Prostate gland (tissue), 2 donors: ENCODE results near the gene ZNF688. TPM values are rescaled to one million over a fixed set of nuclear protein-coding genes. Genes with fewer than 3 reads are reported as not detected.

Experiments used
- DNase-seq: peaks from one replicate; pipeline ENCODE4 v3.0.0-alpha.2; 2019; ENCODE audit warnings: low spot score
- H3K27ac ChIP-seq, 2 donors: fragments of 200-600 bp; sonication (generic); 2 replicates each; pipeline ENCODE4 v1.5.1; 2017 to 2019
- H3K27me3 ChIP-seq: fragments of 200-600 bp; sonication (generic); replicated peaks from 2 replicates; pipeline ENCODE4 v1.5.1; 2019; ENCODE audit not compliant: insufficient read depth
- H3K36me3 ChIP-seq, 2 donors: fragments of 200-600 bp; sonication (generic); 1 replicate in 1 of 2; 2 replicates in 1 of 2; pipeline versions ENCODE4 v1.5.1 to v1.8.1; 2017 to 2019
- H3K4me1 ChIP-seq: fragments of 200-600 bp; sonication (generic); replicated peaks from 2 replicates; pipeline ENCODE4 v1.5.1; 2019
- H3K4me3 ChIP-seq, 2 donors: fragments of 200-600 bp; sonication (generic); 2 replicates each; pipeline ENCODE4 v1.5.1; 2017 to 2019
- H3K9me3 ChIP-seq: fragments of 200-600 bp; sonication (generic); 2 replicates; pipeline ENCODE4 v1.5.1; 2017
- POLR2A ChIP-seq: fragments of 450-650 bp; IDR thresholded peaks from one replicate; pipeline ENCODE4 v1.6.1; 2016; ENCODE audit warnings: antibody characterized with exemption, mild to moderate bottlenecking
- POLR2AphosphoS5 ChIP-seq: sonication (generic); formaldehyde crosslinking; IDR thresholded peaks from one replicate; pipeline ENCODE4 v1.6.1; 2017; ENCODE audit warnings: antibody characterized with exemption
- WGBS: methylation state at CpG from one replicate; pipeline ENCODE4 v1.1.5; 2018; 5-methylcytosine and 5-hydroxymethylcytosine counted together
- intact Hi-C: fragments of 100-400 bp; cut with DNase I; formaldehyde crosslinking; loops from one replicate; pipeline ENCODE4 v1.14.2; 2022
- total RNA-seq, 2 donors: library from RNA; depleted of rRNA; stranded (reverse); fragments of >200 nt; gene quantifications; one replicate each; pipeline ENCODE4 v1.1.0, GENCODE V29; 2016
- TF ChIP-seq, protein P1 (sequence below), 4 experiments: fragments of 200-600 bp in 2 of 4; fragments of 450-650 bp in 2 of 4; sonication (generic) in 2 of 4; IDR thresholded peaks; 1 replicate in 3 of 4; 2 replicates in 1 of 4; pipeline ENCODE4 v1.5.1; 2016 to 2019; ENCODE audit warnings: antibody characterized with exemption in 4 of 4, mild to moderate bottlenecking in 2 of 4, moderate library complexity in 2 of 4

The ZNF688 gene
- total RNA-seq, 2 donors from 2014 or later, result 20.4 to 21.5 TPM

DNA sequence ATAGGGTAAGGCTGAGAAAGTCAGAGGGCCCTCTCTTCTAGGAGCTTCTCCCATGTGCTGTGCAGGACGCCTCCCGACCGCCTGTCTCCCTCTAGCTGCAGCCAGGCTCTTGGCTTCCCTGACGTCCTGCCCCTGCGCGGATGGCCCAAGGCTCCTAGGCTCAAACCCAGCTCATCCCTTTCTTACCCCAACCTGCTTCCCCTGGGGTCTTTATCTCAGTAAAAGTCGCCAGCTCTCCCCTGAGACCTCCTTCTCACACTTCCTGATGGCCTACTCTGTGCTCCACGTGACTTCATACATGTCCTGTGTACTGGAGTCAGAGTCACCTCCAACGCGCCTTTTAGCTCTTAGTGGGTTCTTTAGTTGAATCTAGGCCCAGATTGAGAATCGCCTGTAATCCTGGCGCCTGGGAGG is 35.7 kb downstream of the ZNF688 start:
- TF ChIP-seq POLR2AphosphoS5 (peak; percentile 56), POLR2A (peak; percentile 18)
- TF ChIP-seq, protein P1, sequence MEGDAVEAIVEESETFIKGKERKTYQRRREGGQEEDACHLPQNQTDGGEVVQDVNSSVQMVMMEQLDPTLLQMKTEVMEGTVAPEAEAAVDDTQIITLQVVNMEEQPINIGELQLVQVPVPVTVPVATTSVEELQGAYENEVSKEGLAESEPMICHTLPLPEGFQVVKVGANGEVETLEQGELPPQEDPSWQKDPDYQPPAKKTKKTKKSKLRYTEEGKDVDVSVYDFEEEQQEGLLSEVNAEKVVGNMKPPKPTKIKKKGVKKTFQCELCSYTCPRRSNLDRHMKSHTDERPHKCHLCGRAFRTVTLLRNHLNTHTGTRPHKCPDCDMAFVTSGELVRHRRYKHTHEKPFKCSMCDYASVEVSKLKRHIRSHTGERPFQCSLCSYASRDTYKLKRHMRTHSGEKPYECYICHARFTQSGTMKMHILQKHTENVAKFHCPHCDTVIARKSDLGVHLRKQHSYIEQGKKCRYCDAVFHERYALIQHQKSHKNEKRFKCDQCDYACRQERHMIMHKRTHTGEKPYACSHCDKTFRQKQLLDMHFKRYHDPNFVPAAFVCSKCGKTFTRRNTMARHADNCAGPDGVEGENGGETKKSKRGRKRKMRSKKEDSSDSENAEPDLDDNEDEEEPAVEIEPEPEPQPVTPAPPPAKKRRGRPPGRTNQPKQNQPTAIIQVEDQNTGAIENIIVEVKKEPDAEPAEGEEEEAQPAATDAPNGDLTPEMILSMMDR (IDR thresholded peaks at IDR 0.05), result peak; percentile 35 to 88 (median 71)
- H3K4me1 ChIP-seq, result peaks cover 10% of the 10 kb centered on the region
- H3K9me3 ChIP-seq, result no peaks in the 10 kb centered on the region
- DNase-seq, result peak; percentile 78
- peak overlapping the region; percentile 90 to 94 for H3K27ac ChIP-seq
- no peaks in the 10 kb centered on the region for H3K27me3 ChIP-seq
- peak overlapping the region; percentile 51 to 57 for H3K4me3 ChIP-seq
- intact Hi-C loops, result loop anchor here (2.0 kb wide), 1 partner anchor 23 kb away; the partner anchor contains the start of gene ZNF764
- 27% methylated on average over 12 of the region's 12 CpGs for WGBS
- no peaks in the 10 kb centered on the region for H3K36me3 ChIP-seq

DNA sequence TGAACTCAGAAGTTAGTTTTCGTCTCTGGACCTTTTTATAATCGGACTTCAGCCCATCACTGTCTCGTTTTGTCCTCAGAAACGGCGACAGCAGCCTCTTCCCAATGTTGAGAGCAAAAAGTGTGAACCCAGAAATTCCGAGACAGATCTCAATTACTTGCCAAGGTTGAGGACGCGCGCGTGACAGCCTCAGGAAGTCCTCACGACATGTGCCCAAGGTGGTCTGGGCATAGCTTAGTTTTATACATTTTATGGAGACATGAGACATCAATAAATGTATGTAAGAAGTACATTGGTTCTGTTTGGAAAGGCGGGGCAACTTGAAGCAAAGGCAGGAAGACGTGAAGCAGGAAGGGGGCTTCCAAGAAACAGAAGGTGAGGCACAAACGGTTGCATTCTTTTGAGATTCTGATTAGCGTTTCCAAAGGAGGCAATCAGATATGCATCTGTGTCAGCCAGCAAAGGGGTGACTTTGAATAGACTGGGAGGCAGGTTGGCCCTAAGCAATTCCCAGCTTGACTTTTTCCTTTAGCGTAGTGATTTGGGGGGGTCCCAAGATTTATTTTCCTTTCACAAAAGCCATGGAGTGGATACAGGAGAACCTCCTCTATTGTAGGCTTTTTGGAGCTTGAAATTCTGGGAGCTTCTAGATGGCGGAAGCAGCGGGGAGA is 36.3 kb downstream of the ZNF688 start:
- intact Hi-C loops, result loop anchor here (2.0 kb wide), 1 partner anchor 24 kb away; the partner anchor contains the start of gene ZNF764
- under 1% methylated on average over 18 of the region's 18 CpGs for WGBS

DNA sequence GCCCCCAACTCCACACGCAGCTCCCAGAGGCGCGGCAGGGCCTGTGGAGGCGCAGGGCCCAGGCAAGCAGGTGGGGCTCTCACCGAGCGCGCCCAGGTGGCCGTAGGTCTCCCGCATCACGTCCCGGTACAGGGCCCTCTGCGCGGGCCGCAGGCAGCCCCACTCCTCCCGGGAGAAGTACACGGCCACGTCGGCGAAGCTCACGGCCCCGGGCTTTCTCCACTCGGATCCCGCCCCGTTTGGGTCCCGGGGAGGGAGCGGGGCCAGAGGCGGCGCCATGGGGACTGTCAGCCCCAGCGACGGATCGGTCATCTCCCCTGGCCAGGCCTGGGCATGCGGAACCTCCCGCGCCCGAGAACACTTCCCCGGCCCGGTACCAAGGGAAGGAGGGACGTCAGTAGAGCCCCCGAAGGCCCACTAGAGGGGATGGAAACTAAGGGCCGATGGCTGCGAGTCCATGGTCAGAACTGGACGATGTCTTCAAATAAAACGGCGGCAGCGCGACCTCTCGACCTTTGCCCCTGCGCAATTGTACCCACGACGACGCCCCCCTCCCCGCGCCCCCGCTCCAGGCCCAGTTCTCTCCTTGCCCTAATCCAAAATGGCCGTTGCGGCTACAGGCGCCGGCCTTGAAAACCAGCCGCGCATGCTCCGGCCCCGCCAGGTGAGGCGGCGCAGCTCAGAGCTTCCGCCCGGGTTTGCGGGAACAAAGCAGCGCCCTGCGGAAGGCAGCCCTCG is 37.0 kb downstream of the ZNF688 start, which contains the start of gene ZNF747:
ZNF747 (minus strand) TSS at position 491 of the 738 bp plus-strand sequence; CDS start at position 312, 179 bp downstream.
- peak; percentile 89 for DNase-seq
- Histone ChIP-seq H3K4me3 (peak within 1 kb of the TSS; percentile 51 to 57), H3K4me1 (peaks cover 10% of the 10 kb centered on the region), H3K9me3 (no peaks in the 10 kb centered on the region), H3K36me3 (no peaks in the 10 kb centered on the region), H3K27ac (peak within 1 kb of the TSS; percentile 90 to 94), H3K27me3 (no peaks in the 10 kb centered on the region)
- WGBS, result under 1% methylated on average over 51 of the region's 70 CpGs
- TF ChIP-seq POLR2AphosphoS5, result peak; percentile 96
- TF ChIP-seq, protein P1 (IDR thresholded peaks at IDR 0.05), result peak in 1 of 4 experiments; percentile 23
- TF ChIP-seq POLR2A, result peak; percentile 61
- intact Hi-C loops, result loop anchor here (2.0 kb wide), 1 partner anchor 24 kb away; the partner anchor contains the start of gene ZNF764

More for the DNA sequence above, 36.3 kb downstream of the ZNF688 start:
- Histone ChIP-seq H3K27me3 (no peaks in the 10 kb centered on the region), H3K36me3 (no peaks in the 10 kb centered on the region), H3K4me1 (peaks cover 10% of the 10 kb centered on the region), H3K4me3 (peak overlapping the region; percentile 51 to 57), H3K9me3 (no peaks in the 10 kb centered on the region), H3K27ac (peak overlapping the region; percentile 90 to 94)
- TF ChIP-seq, protein P1 (IDR thresholded peaks at IDR 0.05), result peak in 1 of 4 experiments; percentile 1
- no peak for TF ChIP-seq POLR2A
- no peak for TF ChIP-seq POLR2AphosphoS5
- no peak for DNase-seq

DNA sequence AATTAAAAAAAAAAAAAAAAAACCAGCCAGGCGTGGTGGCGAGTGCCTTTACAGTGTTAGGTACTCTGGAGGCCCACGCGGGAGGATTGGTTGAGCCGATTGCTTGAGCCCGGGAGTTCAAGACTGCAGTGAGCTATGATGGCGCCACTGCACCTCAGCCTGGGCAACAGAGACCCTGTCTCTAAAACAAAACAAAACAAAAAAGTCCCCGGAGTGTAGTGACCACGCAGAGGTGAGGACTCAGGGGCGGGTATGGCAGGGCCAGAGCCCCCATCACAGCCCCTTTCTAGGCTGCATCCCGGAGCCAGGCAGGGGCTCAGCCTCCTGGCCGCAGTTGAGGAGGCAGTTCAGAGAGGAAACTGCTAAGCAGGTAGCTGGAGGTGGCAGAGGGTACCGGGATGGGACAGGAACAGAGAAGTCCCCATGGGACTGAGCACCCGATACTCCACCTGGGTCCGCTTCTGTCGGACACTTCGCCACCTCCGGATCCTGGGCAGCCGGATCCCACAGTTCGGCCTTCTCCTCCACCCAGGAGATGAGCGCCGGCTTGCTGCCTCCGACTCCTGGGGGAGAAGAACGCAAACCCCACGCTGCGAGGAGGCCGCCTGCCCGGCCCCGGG is 37.7 kb downstream of the ZNF688 start:
- H3K27me3 ChIP-seq, result no peaks in the 10 kb centered on the region
- TF ChIP-seq, protein P1 (IDR thresholded peaks at IDR 0.05), result no peak
- TF ChIP-seq POLR2A (no peak), POLR2AphosphoS5 (no peak)
- intact Hi-C loops, result loop anchor here (2.0 kb wide), 1 partner anchor 25 kb away; the partner anchor contains the start of gene ZNF764
- H3K27ac ChIP-seq, result peak overlapping the region; percentile 90 to 94
- DNase-seq, result no peak
- peaks cover 10% of the 10 kb centered on the region for H3K4me1 ChIP-seq
- H3K9me3 ChIP-seq, result no peaks in the 10 kb centered on the region
- no peaks in the 10 kb centered on the region for H3K36me3 ChIP-seq
- H3K4me3 ChIP-seq, result peak overlapping the region; percentile 51 to 57
- WGBS, result 10% methylated on average over 29 of the region's 29 CpGs
